Measurements from ENCODE around the gene LUZP1.

DNA sequence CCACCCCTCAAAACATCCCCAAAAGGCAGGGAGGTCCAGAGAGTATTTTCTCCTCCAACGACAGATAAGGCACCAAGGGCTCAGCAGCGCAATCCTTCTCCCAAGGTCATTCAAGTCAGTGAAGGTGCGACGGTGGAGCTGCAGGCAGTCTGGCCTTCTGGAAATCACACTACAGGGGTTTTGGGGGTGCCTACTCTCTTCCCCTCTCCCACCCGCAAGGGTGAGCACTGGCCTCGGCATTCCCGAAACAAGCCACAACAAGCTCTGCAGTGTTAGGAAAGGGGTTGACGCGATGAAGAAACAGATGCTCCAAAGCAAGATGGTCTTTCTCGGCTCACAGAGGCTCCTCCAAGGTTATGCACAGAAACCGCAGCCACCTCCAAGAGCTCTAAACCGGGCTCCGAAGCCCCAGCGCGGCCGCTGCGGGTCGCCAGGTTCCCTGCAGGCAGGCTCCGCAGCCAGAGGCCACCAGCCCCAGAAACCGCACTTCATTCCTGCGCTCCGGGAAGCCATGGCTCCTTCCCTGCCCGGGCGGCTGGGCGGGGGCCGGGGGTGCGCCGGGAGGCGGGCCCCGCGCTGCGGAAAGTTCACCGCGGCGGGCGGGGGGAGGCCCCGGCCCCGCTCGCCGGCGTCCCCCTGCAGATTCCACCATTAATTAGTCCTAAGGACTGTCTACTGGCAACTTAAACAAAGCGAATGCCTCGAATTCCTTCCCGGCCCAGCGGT is 1.1 kb downstream of the LUZP1 start:
- TF ChIP-seq, protein P1, sequence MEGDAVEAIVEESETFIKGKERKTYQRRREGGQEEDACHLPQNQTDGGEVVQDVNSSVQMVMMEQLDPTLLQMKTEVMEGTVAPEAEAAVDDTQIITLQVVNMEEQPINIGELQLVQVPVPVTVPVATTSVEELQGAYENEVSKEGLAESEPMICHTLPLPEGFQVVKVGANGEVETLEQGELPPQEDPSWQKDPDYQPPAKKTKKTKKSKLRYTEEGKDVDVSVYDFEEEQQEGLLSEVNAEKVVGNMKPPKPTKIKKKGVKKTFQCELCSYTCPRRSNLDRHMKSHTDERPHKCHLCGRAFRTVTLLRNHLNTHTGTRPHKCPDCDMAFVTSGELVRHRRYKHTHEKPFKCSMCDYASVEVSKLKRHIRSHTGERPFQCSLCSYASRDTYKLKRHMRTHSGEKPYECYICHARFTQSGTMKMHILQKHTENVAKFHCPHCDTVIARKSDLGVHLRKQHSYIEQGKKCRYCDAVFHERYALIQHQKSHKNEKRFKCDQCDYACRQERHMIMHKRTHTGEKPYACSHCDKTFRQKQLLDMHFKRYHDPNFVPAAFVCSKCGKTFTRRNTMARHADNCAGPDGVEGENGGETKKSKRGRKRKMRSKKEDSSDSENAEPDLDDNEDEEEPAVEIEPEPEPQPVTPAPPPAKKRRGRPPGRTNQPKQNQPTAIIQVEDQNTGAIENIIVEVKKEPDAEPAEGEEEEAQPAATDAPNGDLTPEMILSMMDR (IDR thresholded peaks at IDR 0.05 in 2 of 3, conservative IDR thresholded peaks at IDR 0.05 in 1 of 3; ENCODE audit: borderline replicate concordance in 1 of 3, insufficient read depth in 1 of 3, low read depth in 2 of 3, low read length in 2 of 3), result no peak
- TF ChIP-seq, protein P2, sequence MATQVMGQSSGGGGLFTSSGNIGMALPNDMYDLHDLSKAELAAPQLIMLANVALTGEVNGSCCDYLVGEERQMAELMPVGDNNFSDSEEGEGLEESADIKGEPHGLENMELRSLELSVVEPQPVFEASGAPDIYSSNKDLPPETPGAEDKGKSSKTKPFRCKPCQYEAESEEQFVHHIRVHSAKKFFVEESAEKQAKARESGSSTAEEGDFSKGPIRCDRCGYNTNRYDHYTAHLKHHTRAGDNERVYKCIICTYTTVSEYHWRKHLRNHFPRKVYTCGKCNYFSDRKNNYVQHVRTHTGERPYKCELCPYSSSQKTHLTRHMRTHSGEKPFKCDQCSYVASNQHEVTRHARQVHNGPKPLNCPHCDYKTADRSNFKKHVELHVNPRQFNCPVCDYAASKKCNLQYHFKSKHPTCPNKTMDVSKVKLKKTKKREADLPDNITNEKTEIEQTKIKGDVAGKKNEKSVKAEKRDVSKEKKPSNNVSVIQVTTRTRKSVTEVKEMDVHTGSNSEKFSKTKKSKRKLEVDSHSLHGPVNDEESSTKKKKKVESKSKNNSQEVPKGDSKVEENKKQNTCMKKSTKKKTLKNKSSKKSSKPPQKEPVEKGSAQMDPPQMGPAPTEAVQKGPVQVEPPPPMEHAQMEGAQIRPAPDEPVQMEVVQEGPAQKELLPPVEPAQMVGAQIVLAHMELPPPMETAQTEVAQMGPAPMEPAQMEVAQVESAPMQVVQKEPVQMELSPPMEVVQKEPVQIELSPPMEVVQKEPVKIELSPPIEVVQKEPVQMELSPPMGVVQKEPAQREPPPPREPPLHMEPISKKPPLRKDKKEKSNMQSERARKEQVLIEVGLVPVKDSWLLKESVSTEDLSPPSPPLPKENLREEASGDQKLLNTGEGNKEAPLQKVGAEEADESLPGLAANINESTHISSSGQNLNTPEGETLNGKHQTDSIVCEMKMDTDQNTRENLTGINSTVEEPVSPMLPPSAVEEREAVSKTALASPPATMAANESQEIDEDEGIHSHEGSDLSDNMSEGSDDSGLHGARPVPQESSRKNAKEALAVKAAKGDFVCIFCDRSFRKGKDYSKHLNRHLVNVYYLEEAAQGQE (IDR thresholded peaks at IDR 0.05; ENCODE audit: low read depth), result no peak
- TF ChIP-seq POLR2AphosphoS5 (IDR thresholded peaks at IDR 0.05; ENCODE audit: low read depth, low read length) (peak; percentile 16; the same call in 1 of the 2 replicates), EZH2phosphoT487 (IDR thresholded peaks at IDR 0.05; ENCODE audit: borderline replicate concordance) (no peak), YY1 (IDR thresholded peaks at IDR 0.05; ENCODE audit: extremely low read depth, insufficient replicate concordance, low read depth, low read length) (peak; percentile 50), EZH2 (IDR thresholded peaks at IDR 0.05) (no peak), POLR2A (IDR thresholded peaks at IDR 0.05; ENCODE audit: borderline replicate concordance, extremely low read depth, insufficient read depth, insufficient read length) (no peak), SP1 (IDR thresholded peaks at IDR 0.05; ENCODE audit: low read depth) (no peak), RAD21 (IDR thresholded peaks at IDR 0.05; ENCODE audit: low read depth) (no peak), ZNF274 (IDR thresholded peaks at IDR 0.05; ENCODE audit: low read depth, low read length) (no peak), EGR1 (IDR thresholded peaks at IDR 0.05; ENCODE audit: low read depth) (no peak), SRF (IDR thresholded peaks at IDR 0.05; ENCODE audit: low read depth) (no peak)
- TF ChIP-seq, protein P3, sequence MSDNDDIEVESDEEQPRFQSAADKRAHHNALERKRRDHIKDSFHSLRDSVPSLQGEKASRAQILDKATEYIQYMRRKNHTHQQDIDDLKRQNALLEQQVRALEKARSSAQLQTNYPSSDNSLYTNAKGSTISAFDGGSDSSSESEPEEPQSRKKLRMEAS (IDR thresholded peaks at IDR 0.05), result 0 out of 2 replicates have a peak, but pooled peaks have one; percentile 5
